Endodermal cell (in vitro differentiated cells): ENCODE data around the gene LYRM4. TPM values are rescaled to one million over a fixed set of nuclear protein-coding genes. Genes with fewer than 3 reads are reported as not detected.

Experiments
- DNase-seq: peaks from one replicate; pipeline ENCODE4 v3.0.0-alpha.2; 2017
- H3K27ac ChIP-seq: 2 replicates; pipeline ENCODE4 v1.5.1; 2013; ENCODE audit warnings: mild to moderate bottlenecking, low read depth, low read length, moderate library complexity
- H3K27me3 ChIP-seq: 2 replicates; pipeline ENCODE4 v1.6.1; 2013; ENCODE audit warnings: mild to moderate bottlenecking, low read length, moderate library complexity; ENCODE audit not compliant: insufficient read depth, control insufficient read depth, poor library complexity, severe bottlenecking
- H3K36me3 ChIP-seq: 2 replicates; pipeline ENCODE4 v1.7.0; 2013; ENCODE audit warnings: mild to moderate bottlenecking, low read length, moderate library complexity; ENCODE audit not compliant: control insufficient read depth, insufficient read depth
- H3K4me1 ChIP-seq: one replicate; pipeline ENCODE4 v1.7.0; 2013; ENCODE audit warnings: low read length; ENCODE audit not compliant: control insufficient read depth, insufficient read depth
- H3K4me3 ChIP-seq: 2 replicates; pipeline ENCODE4 v1.5.1; 2013; ENCODE audit warnings: mild to moderate bottlenecking, low read length, moderate library complexity
- H3K9ac ChIP-seq: 2 replicates; pipeline ENCODE4 v1.6.1; 2013; ENCODE audit warnings: mild to moderate bottlenecking, low read length, moderate library complexity; ENCODE audit not compliant: poor library complexity, severe bottlenecking; ENCODE audit errors: extremely low read depth
- H3K9me3 ChIP-seq: 2 replicates; pipeline ENCODE4 v1.6.1; 2013; ENCODE audit warnings: mild to moderate bottlenecking, low read length, moderate library complexity; ENCODE audit not compliant: control insufficient read depth
- H3K27ac Mint-ChIP-seq: 2 replicates; pipeline ENCODE4 v1.8.0; 2020; ENCODE audit warnings: mixed read lengths
- H3K27me3 Mint-ChIP-seq: 2 replicates; pipeline ENCODE4 v1.8.0; 2021; ENCODE audit warnings: mild to moderate bottlenecking, mixed read lengths; ENCODE audit not compliant: insufficient read depth
- H3K36me3 Mint-ChIP-seq: 2 replicates; pipeline ENCODE4 v1.8.0; 2020; ENCODE audit warnings: low read depth, mixed read lengths
- H3K4me1 Mint-ChIP-seq: 2 replicates; pipeline ENCODE4 v1.8.0; 2020; ENCODE audit warnings: mixed read lengths
- H3K4me3 Mint-ChIP-seq: 2 replicates; pipeline ENCODE4 v1.8.0; 2020; ENCODE audit warnings: mild to moderate bottlenecking, moderate library complexity, mixed read lengths
- H3K9me3 Mint-ChIP-seq: 2 replicates; pipeline ENCODE4 v1.8.0; 2020; ENCODE audit warnings: mild to moderate bottlenecking, mixed read lengths
- CTCF ChIP-seq: fragments of 200-600 bp; sonication (generic); conservative IDR thresholded peaks from 2 replicates; pipeline ENCODE4 v1.5.0; 2021; ENCODE audit warnings: antibody characterized with exemption, mild to moderate bottlenecking
- WGBS, 2 experiments: methylation state at CpG; one replicate each; pipeline versions ENCODE4 v1.1.5 to v1.1.7; 2013; ENCODE audit warnings: missing lambda C conversion rate in 2 of 2, mixed read lengths in 1 of 2; ENCODE audit not compliant: insufficient coverage in 1 of 2, insufficient read length in 1 of 2; 5-methylcytosine and 5-hydroxymethylcytosine counted together
- total RNA-seq, 2 donors: library from RNA; stranded (reverse); fragmentation: NEBNext Ultra II Directional in 1 of 2; extraction: Animal tissue kit (Norgen Biotek cat#: 25700) in 1 of 2; gene quantifications; 2 replicates in 1 of 2; 3 replicates in 1 of 2; pipeline ENCODE4 v1.2.1, GENCODE V29; 2021

Gene LYRM4
- total RNA-seq, 2 donors from 2014 or later: 32.1 to 44.3 TPM

DNA sequence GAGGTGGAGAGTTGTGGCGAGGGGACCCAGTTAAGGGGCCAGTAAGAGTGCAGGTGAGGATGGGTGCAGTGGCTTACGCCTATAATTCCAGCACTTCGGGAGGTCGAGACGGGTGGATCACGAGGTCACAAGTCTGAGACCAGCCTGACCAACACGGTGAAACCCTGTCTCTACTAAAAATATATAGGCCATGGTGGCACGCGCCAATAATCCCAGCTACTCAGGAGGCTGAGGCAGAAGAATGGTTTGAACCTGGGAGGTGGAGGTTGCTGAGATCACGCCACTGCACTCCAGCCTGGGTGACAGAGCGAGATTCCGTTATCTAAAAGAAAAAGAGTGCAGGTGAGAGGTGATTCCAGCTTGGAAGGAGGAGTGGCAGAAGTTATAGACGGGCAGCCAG, 147.7 kb downstream of the LYRM4 start:
- H3K36me3 Mint-ChIP-seq: peaks cover 2% of the 10 kb centered on the region
- Histone ChIP-seq H3K9ac (no peak overlapping the region), H3K9me3 (no peaks in the 10 kb centered on the region), H3K4me1 (no peaks in the 10 kb centered on the region), H3K27ac (no peak overlapping the region), H3K36me3 (no peaks in the 10 kb centered on the region), H3K4me3 (no peak overlapping the region), H3K27me3 (no peaks in the 10 kb centered on the region)
- no peak overlapping the region for H3K4me3 Mint-ChIP-seq
- H3K4me1 Mint-ChIP-seq: no peaks in the 10 kb centered on the region
- no peak overlapping the region for H3K27ac Mint-ChIP-seq
- no peaks in the 10 kb centered on the region for H3K27me3 Mint-ChIP-seq
- no peak for DNase-seq
- WGBS, 2 experiments: 93 to 95% methylated on average over 13 of the region's 13 CpGs
- no peaks in the 10 kb centered on the region for H3K9me3 Mint-ChIP-seq
- TF ChIP-seq CTCF: no peak

DNA sequence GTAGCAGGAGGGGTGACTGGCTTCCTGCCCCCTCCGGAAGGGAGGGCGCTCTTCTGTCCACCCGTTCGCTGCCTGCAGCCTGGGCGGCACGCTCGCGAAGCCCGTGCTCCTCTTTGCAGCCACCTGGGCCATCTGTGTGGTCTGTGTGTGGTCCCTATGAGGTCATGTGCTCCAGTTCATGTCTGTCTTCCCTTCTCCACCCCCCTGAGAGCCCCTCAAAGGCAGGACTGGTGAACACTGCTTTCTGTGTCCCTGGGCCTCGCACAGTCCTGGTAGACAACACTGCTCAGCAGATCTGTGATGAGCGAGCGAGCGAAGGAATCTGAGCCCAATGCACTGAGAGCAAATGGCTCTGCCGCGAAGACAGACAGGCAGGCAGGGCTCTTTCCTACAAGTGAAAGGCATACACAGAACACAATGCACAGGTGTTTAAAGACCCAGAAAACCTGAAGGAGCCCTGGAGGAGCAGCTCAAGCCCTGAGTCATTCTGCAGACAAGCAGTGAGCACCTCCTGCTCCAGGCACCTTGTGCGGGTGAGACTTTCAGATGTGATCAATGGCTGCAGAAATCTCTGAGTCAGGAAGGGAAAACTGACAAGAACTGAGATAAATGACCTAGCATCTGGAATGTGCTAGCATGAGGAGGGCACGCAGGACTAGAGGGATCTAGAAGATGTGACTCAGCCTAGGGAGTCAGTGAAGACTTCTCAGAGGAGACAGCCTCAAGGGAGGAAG, 148.5 kb downstream of the LYRM4 start:
- 82 to 89% methylated on average over 5 to 17 of the region's 17 CpGs for WGBS, 2 experiments
- Histone ChIP-seq H3K27ac (no peak overlapping the region), H3K4me3 (no peak overlapping the region), H3K9ac (no peak overlapping the region), H3K27me3 (no peaks in the 10 kb centered on the region), H3K4me1 (no peaks in the 10 kb centered on the region), H3K9me3 (no peaks in the 10 kb centered on the region), H3K36me3 (no peaks in the 10 kb centered on the region)
- DNase-seq: no peak
- Mint-ChIP-seq H3K36me3 (peaks cover 2% of the 10 kb centered on the region), H3K27ac (no peak overlapping the region), H3K9me3 (no peaks in the 10 kb centered on the region), H3K4me1 (no peaks in the 10 kb centered on the region), H3K4me3 (no peak overlapping the region), H3K27me3 (no peaks in the 10 kb centered on the region)
- no peak for TF ChIP-seq CTCF

DNA sequence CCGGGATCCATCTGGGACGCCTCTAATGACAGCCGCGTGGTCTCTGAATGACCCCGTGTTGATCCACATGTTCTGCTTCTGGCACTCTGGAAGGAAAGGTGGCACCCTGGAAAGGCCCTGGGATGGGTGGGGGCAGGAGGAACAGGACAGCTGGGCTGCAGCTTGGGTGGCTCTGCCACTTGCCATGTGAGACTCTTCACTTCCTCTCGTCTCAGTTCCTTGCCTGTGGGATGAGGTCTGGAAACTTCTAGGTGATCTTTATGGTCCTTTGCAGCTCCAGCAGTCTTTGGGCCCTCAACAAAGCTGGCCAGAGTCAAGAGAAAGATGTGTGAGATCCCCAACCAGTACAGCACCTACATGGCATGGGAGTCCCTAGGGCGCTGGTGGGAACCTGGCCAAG, 149.1 kb downstream of the LYRM4 start:
- no peak for DNase-seq
- H3K36me3 ChIP-seq: no peaks in the 10 kb centered on the region

More for the DNA sequence above, 149.1 kb downstream of the LYRM4 start:
- H3K27ac ChIP-seq: no peak overlapping the region
- H3K4me3 Mint-ChIP-seq: no peak overlapping the region
- WGBS, 2 experiments: 95 to 97% methylated on average over 6 to 7 of the region's 7 CpGs
- no peaks in the 10 kb centered on the region for H3K27me3 Mint-ChIP-seq
- no peaks in the 10 kb centered on the region for H3K27me3 ChIP-seq
- no peaks in the 10 kb centered on the region for H3K4me1 Mint-ChIP-seq
- H3K4me1 ChIP-seq: no peaks in the 10 kb centered on the region
- no peaks in the 10 kb centered on the region for H3K9me3 ChIP-seq
- TF ChIP-seq CTCF: no peak
- H3K9me3 Mint-ChIP-seq: no peaks in the 10 kb centered on the region
- no peak overlapping the region for H3K4me3 ChIP-seq
- H3K27ac Mint-ChIP-seq: no peak overlapping the region
- H3K36me3 Mint-ChIP-seq: peaks cover 2% of the 10 kb centered on the region
- no peak overlapping the region for H3K9ac ChIP-seq
